LoVo (cell line): ENCODE measurements around the gene ABAT.

Source experiments
- DNase-seq: peaks from one replicate; pipeline ENCODE4 v3.0.0-alpha.2; 2016; ENCODE audit warnings: low spot score

Gene ABAT

DNA sequence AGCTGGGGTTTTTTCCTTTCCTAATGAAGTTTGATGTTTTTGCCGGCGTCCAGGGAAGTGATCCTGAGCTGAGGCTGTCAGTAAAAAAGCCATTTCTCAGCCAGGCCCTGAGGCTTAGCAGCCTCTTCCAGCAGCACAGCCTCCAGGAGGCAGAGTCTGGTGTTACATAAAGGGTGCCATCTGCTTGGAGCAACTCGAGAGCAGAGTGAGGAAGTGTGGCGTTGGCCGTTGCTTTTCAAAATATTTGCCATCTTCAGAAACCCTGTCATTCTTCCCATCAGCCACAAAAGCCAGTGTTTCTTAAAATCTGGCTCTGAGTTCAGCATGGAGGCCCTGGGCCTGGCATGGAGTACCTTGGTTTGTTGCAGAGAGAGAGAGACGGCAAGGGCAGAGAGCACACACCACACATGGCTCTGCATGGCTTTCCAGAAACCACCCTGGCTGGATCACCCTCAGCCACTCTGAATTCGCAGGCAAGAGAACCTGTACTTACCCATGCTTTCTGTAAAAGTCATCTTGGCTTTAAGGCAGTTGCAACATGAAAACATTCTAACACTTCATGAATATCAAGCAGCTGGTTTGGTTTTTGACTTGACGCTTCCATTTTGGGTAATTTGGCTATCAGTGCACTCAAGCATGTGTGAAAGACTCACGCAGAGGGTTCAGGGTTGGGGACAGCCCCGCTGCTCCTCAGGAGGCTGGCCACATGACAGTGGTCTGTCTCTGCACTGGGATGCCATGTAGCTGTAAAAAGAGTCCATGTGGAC is 144.3 kb downstream of the ABAT start:
- DNase-seq = no peak

DNA sequence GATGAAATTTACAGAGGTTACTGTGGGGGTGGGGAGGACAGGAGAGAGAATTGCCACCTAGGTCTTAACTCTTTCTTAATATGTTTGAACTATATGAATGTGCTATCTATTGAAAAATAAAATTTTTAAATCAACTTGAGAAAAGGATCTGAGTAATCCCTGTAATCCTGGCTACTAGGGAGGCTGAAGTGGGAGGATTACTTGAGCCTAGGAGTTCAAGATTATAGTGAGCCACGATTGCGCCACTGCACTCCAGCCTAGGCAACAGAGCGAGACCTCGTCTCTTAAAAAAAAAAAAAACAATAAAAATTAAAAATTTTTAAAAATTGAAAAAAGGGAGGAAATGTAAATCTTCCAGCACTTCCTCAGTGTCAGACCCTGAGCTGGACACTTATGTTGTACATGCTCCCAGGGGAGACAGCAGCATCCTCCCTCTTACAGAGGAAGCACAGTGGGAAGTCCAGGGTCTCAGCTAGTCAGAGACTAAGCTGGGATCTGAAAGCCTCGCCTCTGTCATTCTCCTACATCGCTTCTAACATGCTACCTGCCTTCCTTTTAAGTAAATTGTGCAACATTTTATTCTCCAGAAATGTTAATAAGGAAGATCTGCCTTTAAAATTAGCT is 145.1 kb downstream of the ABAT start:
- no peak for DNase-seq

DNA sequence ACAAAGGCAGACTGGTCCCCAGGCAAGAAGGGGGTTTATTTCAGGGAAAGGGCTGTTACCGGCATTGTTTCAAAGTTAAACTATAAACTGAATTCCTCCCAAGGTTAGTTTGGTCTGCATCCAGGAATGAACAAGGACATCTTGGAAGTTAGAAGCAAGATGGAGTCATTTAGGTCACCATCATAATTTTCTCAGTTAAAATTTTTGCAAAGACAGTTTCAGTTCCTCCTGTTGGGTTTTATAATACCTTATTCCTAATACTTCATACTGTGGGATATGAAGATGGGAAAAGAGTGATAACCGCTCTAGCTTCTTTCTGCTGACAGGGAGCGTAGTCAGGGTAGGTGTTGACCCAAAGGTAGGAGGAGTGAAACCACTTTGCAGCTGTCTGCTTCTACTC is 148.0 kb downstream of the ABAT start:
- DNase-seq = no peak

DNA sequence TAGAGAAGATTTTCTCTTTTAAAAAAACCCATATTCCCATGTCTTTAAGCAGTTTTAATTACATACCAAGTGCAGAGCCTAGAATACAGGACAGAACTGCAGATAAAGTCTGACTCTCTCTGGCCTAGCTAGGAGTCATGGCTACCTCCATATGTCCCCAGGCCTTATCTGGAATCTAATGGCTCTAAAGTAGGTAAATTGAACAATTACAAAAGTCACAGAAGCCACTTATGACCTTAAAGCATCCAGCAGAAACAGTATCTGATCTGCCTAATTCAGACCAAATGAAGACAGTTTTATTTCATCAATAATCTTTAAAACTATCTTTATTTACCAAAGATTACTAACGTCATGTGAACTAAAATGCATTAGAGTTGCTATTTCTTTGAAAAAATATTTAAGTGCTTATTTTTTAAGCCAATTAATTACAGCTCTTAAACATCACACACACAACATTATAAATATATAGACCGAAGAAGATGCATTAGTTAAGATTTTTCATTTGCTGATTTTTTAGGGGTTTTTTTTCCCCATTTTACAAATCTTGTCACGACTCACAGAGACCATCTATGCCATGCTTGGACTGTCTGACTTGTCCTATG is 152.0 kb downstream of the ABAT start:
- DNase-seq = no peak

DNA sequence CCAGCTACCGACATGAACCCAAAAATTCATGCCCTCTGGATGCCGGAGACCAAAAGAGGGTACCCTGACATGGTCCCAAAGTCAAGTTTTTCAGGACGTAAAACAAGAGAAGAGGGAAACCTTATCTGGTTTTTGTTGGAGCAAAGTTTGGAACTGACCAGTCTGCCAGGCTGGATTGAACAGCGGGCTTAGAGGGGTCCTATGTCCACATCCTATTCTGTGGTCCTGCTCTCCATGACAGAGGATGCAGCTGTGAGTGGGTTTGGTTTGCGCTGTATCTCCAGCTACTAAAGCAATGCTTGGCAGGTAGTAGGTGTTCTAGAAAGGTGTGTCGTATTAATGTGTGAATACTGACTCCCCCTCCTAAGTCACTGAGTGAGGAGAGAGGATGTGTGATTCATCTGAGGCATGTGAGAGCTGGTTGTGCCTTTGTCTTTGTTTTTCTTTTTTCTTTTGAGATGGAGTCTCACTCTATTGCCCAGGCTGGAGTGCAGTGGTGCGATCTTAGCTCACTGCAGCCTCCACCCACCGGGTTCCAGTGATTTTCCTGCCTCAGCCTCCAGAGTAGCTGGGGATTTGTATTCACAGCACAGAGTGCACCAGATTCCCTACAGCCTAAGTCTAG is 154.2 kb downstream of the ABAT start:
- DNase-seq = no peak

DNA sequence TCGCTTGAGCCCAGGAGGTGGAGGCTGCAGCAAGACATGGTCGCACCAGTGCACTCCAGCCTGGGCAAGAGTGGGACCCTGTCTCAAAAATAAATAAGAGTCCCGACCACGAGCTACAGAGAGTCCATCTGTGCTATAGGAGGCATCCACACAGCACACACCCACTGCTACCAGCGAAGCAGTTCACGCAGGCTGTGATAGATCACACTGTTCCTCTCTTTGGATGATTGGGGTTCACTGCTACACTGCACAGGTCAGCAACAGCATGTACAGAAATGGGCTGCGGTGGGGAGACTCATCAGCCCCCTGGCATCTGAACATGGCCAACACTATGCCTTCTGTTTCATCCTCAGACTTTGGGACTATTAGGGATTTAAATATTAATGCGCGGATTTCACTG is 157.0 kb downstream of the ABAT start:
- no peak for DNase-seq

DNA sequence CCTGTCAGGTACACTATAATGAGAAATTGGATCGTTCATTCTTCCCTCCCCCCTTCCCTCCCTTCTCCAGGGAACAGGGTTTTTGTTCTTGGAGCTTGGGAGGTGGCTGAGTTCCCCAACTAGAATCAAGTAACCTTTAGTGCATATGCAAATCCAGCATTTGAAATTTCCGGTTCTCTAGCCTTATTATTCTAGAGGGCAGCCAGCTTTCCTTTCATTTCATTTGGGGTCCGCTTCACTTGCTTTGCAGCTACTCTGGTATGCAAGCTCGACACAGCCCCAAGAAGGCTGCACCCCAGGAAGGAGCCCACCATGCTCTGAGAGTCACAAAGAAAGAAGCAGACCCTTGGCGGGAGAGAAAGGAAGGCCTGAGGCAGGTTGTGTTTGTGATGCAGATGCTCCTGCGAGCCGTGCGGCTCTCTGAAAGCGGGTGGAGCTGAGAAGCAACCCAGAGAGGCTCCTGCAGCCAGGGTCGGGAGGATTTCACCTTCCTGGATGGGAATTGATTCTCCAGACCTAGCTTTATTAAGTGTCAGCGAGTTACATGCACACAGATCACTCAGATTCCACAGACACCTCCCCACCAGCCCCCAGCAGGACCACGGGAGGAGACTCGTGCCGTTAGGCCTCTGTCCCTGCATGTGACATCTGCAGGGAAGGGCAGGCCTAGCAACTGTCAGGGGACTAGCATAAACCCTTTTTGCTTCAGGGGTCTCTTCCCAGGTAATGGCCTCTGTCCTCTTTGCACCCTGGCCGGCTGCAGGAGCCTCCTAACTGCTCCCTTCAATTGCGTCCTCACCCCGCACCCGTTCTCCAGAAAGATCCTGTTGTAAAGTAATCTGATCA is 157.7 kb downstream of the ABAT start:
- no peak for DNase-seq

DNA sequence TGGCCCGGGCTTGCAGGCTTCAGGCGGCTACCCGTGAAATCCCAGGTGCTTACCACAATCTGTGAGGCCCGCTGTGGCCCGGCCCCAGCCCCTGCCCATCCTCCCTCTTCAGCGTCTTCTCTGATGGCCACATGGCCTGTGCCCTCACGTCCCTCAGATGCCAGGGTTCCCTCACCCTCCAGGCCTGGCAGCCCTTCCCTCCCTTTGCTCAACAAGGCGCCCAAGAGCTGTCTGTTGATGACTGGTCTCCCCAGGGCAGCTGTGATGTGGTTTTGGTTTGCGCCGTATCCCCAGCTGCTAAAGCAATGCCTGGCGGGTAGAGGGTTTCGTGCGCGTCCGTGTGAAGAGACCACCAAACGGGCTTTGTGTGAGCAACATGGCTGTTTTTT is 158.3 kb downstream of the ABAT start:
- no peak for DNase-seq
